ENCODE measurements around the gene NEK4. TPM values are rescaled to one million over a fixed set of nuclear protein-coding genes. Genes with fewer than 3 reads are reported as not detected.

Gene NEK4
- total and polyA plus RNA-seq, 2 of the 13 experiments (the other 11 are each of a cell fraction or from before 2014, with no cell fraction given): 16.5 to 38.0 TPM

DNA sequence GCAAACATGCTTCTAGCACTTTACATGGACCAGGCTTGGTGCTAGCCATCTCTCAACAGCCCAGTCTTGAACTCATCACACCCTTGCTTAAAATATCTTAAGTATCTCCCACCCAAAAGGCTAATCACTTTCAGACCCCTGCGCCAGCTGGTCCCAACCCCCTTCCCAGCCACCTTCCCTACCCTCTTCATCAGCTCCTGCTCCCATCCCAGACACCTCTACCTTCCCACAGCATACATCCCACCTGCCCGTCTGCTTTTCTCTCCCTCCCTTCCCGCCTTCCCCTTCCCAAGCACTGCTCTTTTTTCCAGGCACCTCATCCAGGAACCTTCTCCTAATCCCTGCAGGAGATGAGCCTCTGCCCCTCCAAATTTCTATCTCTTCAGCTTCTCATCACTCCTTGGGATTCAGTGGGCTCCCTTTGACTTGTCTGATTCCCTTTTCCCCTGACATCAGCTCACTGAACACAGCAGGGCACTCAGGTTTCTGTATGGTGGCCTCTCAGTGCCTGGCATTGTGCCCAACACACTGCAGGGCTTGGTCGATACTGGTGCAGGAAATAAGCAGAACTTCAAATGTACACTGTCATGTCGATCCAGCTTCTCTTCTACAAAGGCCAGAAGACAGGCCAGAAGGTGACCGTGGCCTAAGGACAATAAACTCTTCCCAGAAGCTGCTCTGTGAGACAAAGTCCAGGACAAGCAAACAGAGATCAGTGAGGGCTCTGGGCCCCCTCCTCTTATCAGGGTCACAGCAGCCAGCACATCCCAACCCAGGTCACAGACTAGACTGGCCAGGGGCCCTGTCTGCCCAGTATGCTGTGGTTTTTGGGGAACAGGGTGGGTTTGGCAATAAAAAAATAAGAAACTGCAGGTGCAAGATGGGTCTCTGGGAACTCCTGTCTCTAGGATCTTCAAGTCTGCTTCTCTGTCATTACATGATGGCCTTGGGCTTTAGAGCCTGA, 4.4 kb upstream of the NEK4 start (continued):
- TF ChIP-seq MAFF (IDR thresholded peaks at IDR 0.05; ENCODE audit: low read depth, low read length) (peak; percentile 36), ZBTB3 (CRISPR knock-in tag; IDR thresholded peaks at IDR 0.05; ENCODE audit: borderline replicate concordance, low read depth) (peak; percentile 86; the same call in 1 of the 2 replicates), ZNF34 (CRISPR knock-in tag; IDR thresholded peaks at IDR 0.05; ENCODE audit: borderline replicate concordance) (peak; percentile 51; the same call in 1 of the 2 replicates), RAD21 (CRISPR knock-in tag; IDR thresholded peaks at IDR 0.05) (peak; percentile 24; the same call in 1 of the 2 replicates), RAD51 (IDR thresholded peaks at IDR 0.05; ENCODE audit: borderline replicate concordance) (no peak), HES4 (CRISPR knock-in tag; IDR thresholded peaks at IDR 0.05; ENCODE audit: borderline replicate concordance) (no peak), FOXJ3 (CRISPR knock-in tag; IDR thresholded peaks at IDR 0.05; ENCODE audit: borderline replicate concordance) (peak; percentile 86), MYNN (CRISPR knock-in tag; IDR thresholded peaks at IDR 0.05; ENCODE audit: low read depth) (no peak), ZNF274 (CRISPR knock-in tag; IDR thresholded peaks at IDR 0.05) (no peak), SYNCRIP (IDR thresholded peaks at IDR 0.05; ENCODE audit: insufficient read depth, low read depth, low read length) (no peak), HNF4A (CRISPR knock-in tag; IDR thresholded peaks at IDR 0.05) (peak; percentile 100), CBFB (CRISPR knock-in tag; IDR thresholded peaks at IDR 0.05) (peak; percentile 49; the same call in 1 of the 2 replicates), ZNF251 (CRISPR knock-in tag; IDR thresholded peaks at IDR 0.05) (no peak), ZNF20 (CRISPR knock-in tag; IDR thresholded peaks at IDR 0.05) (no peak), HNF4G (IDR thresholded peaks at IDR 0.05; ENCODE audit: borderline replicate concordance, low read depth, low read length) (peak; percentile 95), HNF4G (CRISPR knock-in tag; IDR thresholded peaks at IDR 0.05; ENCODE audit: borderline replicate concordance, low read depth) (peak; percentile 93; the same call in 1 of the 2 replicates)
- TF ChIP-seq, protein P1, sequence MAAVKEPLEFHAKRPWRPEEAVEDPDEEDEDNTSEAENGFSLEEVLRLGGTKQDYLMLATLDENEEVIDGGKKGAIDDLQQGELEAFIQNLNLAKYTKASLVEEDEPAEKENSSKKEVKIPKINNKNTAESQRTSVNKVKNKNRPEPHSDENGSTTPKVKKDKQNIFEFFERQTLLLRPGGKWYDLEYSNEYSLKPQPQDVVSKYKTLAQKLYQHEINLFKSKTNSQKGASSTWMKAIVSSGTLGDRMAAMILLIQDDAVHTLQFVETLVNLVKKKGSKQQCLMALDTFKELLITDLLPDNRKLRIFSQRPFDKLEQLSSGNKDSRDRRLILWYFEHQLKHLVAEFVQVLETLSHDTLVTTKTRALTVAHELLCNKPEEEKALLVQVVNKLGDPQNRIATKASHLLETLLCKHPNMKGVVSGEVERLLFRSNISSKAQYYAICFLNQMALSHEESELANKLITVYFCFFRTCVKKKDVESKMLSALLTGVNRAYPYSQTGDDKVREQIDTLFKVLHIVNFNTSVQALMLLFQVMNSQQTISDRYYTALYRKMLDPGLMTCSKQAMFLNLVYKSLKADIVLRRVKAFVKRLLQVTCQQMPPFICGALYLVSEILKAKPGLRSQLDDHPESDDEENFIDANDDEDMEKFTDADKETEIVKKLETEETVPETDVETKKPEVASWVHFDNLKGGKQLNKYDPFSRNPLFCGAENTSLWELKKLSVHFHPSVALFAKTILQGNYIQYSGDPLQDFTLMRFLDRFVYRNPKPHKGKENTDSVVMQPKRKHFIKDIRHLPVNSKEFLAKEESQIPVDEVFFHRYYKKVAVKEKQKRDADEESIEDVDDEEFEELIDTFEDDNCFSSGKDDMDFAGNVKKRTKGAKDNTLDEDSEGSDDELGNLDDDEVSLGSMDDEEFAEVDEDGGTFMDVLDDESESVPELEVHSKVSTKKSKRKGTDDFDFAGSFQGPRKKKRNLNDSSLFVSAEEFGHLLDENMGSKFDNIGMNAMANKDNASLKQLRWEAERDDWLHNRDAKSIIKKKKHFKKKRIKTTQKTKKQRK (IDR thresholded peaks at IDR 0.05; ENCODE audit: low read length): no peak
- TF ChIP-seq, protein P2, sequence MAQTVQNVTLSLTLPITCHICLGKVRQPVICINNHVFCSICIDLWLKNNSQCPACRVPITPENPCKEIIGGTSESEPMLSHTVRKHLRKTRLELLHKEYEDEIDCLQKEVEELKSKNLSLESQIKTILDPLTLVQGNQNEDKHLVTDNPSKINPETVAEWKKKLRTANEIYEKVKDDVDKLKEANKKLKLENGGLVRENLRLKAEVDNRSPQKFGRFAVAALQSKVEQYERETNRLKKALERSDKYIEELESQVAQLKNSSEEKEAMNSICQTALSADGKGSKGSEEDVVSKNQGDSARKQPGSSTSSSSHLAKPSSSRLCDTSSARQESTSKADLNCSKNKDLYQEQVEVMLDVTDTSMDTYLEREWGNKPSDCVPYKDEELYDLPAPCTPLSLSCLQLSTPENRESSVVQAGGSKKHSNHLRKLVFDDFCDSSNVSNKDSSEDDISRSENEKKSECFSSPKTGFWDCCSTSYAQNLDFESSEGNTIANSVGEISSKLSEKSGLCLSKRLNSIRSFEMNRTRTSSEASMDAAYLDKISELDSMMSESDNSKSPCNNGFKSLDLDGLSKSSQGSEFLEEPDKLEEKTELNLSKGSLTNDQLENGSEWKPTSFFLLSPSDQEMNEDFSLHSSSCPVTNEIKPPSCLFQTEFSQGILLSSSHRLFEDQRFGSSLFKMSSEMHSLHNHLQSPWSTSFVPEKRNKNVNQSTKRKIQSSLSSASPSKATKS (CRISPR knock-in tag; IDR thresholded peaks at IDR 0.05): no peak
- TF ChIP-seq, protein P3, sequence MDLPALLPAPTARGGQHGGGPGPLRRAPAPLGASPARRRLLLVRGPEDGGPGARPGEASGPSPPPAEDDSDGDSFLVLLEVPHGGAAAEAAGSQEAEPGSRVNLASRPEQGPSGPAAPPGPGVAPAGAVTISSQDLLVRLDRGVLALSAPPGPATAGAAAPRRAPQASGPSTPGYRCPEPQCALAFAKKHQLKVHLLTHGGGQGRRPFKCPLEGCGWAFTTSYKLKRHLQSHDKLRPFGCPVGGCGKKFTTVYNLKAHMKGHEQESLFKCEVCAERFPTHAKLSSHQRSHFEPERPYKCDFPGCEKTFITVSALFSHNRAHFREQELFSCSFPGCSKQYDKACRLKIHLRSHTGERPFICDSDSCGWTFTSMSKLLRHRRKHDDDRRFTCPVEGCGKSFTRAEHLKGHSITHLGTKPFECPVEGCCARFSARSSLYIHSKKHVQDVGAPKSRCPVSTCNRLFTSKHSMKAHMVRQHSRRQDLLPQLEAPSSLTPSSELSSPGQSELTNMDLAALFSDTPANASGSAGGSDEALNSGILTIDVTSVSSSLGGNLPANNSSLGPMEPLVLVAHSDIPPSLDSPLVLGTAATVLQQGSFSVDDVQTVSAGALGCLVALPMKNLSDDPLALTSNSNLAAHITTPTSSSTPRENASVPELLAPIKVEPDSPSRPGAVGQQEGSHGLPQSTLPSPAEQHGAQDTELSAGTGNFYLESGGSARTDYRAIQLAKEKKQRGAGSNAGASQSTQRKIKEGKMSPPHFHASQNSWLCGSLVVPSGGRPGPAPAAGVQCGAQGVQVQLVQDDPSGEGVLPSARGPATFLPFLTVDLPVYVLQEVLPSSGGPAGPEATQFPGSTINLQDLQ (CRISPR knock-in tag; IDR thresholded peaks at IDR 0.05): 0 out of 2 replicates have a peak, but pooled peaks have one; percentile 54

Data from HepG2 (cell line).